WTC11 (cell line): ENCODE measurements around the gene TMC5. TPM values are rescaled to one million over a fixed set of nuclear protein-coding genes. Genes with fewer than 3 reads are reported as not detected.
A peak's percentile ranks its signal among the peaks of the same experiment; 100 is the strongest.

ENCODE experiments used
- ATF1 ChIP-seq: sonication (generic); formaldehyde crosslinking; IDR thresholded peaks from 2 replicates; pipeline ENCODE4 v1.8.1; 2023; ENCODE audit warnings: mild to moderate bottlenecking, moderate library complexity, missing genetic modification reagents
- CBFB ChIP-seq: sonication (generic); formaldehyde crosslinking; IDR thresholded peaks from 2 replicates; pipeline ENCODE4 v1.8.1; 2022; ENCODE audit warnings: mild to moderate bottlenecking, low read depth, missing genetic modification reagents
- CREB1 ChIP-seq: sonication (generic); formaldehyde crosslinking; IDR thresholded peaks from 2 replicates; pipeline ENCODE4 v1.8.0; 2023; ENCODE audit warnings: mild to moderate bottlenecking, missing genetic modification reagents
- CREM ChIP-seq: sonication (generic); formaldehyde crosslinking; IDR thresholded peaks from 2 replicates; pipeline ENCODE4 v1.8.1; 2022; ENCODE audit warnings: mild to moderate bottlenecking, missing genetic modification reagents, moderate library complexity
- EMX1 ChIP-seq: fragments of 250-450 bp; sonication (Bioruptor Pico); IDR thresholded peaks from 2 replicates; pipeline ENCODE4 v1.8.0; 2021; ENCODE audit warnings: mild to moderate bottlenecking
- ETV6 ChIP-seq: sonication (generic); formaldehyde crosslinking; IDR thresholded peaks from 2 replicates; pipeline ENCODE4 v1.8.1; 2022; ENCODE audit warnings: mild to moderate bottlenecking, missing genetic modification reagents
- FOXK1 ChIP-seq: sonication (generic); formaldehyde crosslinking; IDR thresholded peaks from 2 replicates; pipeline ENCODE4 v1.8.0; 2022; ENCODE audit warnings: mild to moderate bottlenecking, moderate library complexity, missing genetic modification reagents
- HMGA2 ChIP-seq: fragments of 250-450 bp; sonication (Bioruptor Pico); IDR thresholded peaks from 2 replicates; pipeline ENCODE4 v1.4.0; 2021; ENCODE audit warnings: mild to moderate bottlenecking, moderate library complexity
- NFATC4 ChIP-seq: fragments of 250-450 bp; sonication (Bioruptor Pico); IDR thresholded peaks from 2 replicates; pipeline ENCODE4 v1.9.0; 2021; ENCODE audit warnings: mild to moderate bottlenecking
- NR3C1 ChIP-seq: sonication (generic); formaldehyde crosslinking; conservative IDR thresholded peaks from 2 replicates; pipeline ENCODE4 v1.8.1; 2023; ENCODE audit warnings: low read depth, mild to moderate bottlenecking, missing genetic modification reagents
- OVOL2 ChIP-seq: fragments of 250-450 bp; sonication (Bioruptor Pico); IDR thresholded peaks from 2 replicates; pipeline ENCODE4 v1.9.0; 2021; ENCODE audit warnings: mild to moderate bottlenecking, borderline replicate concordance
- TCF7 ChIP-seq: sonication (generic); formaldehyde crosslinking; IDR thresholded peaks from 2 replicates; pipeline ENCODE4 v1.8.0; 2022; ENCODE audit warnings: mild to moderate bottlenecking, low read depth, missing genetic modification reagents, moderate library complexity
- TEAD4 ChIP-seq: sonication (generic); formaldehyde crosslinking; IDR thresholded peaks from 2 replicates; pipeline ENCODE4 v1.8.0; 2022; ENCODE audit warnings: mild to moderate bottlenecking, missing genetic modification reagents
- ZBTB21 ChIP-seq: sonication (generic); formaldehyde crosslinking; IDR thresholded peaks from 2 replicates; pipeline ENCODE4 v1.8.1; 2023; ENCODE audit warnings: mild to moderate bottlenecking, missing genetic modification reagents, borderline replicate concordance
- ZNF396 ChIP-seq: fragments of 250-450 bp; sonication (Bioruptor Pico); IDR thresholded peaks from 2 replicates; pipeline ENCODE4 v1.8.0; 2021; ENCODE audit warnings: mild to moderate bottlenecking, moderate library complexity, borderline replicate concordance
- ZNF423 ChIP-seq: fragments of 250-450 bp; sonication (Bioruptor Pico); IDR thresholded peaks from 2 replicates; pipeline ENCODE4 v2.1.2; 2022; ENCODE audit warnings: mild to moderate bottlenecking, moderate library complexity
- total RNA-seq: library from RNA; stranded (reverse); gene quantifications from 3 replicates; pipeline ENCODE4 v1.2.3, GENCODE V29; 2021
- TF ChIP-seq, protein P1 (sequence below): sonication (generic); formaldehyde crosslinking; conservative IDR thresholded peaks from 2 replicates; pipeline ENCODE4 v1.8.1; 2023; ENCODE audit warnings: mild to moderate bottlenecking, low read depth, missing genetic modification reagents, moderate library complexity
- TF ChIP-seq, protein P2 (sequence below): sonication (generic); formaldehyde crosslinking; IDR thresholded peaks from 2 replicates; pipeline ENCODE4 v1.8.1; 2022; ENCODE audit warnings: low read depth, missing genetic modification reagents, borderline replicate concordance
- TF ChIP-seq, protein P3 (sequence below): sonication (generic); formaldehyde crosslinking; IDR thresholded peaks from 2 replicates; pipeline ENCODE4 v1.8.0; 2022; ENCODE audit warnings: mild to moderate bottlenecking, missing genetic modification reagents
- TF ChIP-seq, protein P4 (sequence below): sonication (generic); formaldehyde crosslinking; IDR thresholded peaks from 2 replicates; pipeline ENCODE4 v1.8.1; 2023; ENCODE audit warnings: mild to moderate bottlenecking, missing genetic modification reagents, moderate library complexity
- TF ChIP-seq, protein P5 (sequence below): fragments of 250-450 bp; sonication (Bioruptor Pico); IDR thresholded peaks from 2 replicates; pipeline ENCODE4 v1.9.0; 2021; ENCODE audit warnings: mild to moderate bottlenecking
- TF ChIP-seq, protein P6 (sequence below): sonication (generic); formaldehyde crosslinking; IDR thresholded peaks from 2 replicates; pipeline ENCODE4 v1.8.1; 2023; ENCODE audit warnings: mild to moderate bottlenecking, missing genetic modification reagents
- TF ChIP-seq, protein P7 (sequence below): fragments of 250-450 bp; sonication (Bioruptor Pico); IDR thresholded peaks from 2 replicates; pipeline ENCODE4 v1.9.0; 2021; ENCODE audit warnings: moderate library complexity, mild to moderate bottlenecking, inconsistent platforms, borderline replicate concordance
- TF ChIP-seq, protein P8 (sequence below): sonication (generic); formaldehyde crosslinking; IDR thresholded peaks from 2 replicates; pipeline ENCODE4 v1.8.0; 2022; ENCODE audit warnings: mild to moderate bottlenecking, missing genetic modification reagents
- TF ChIP-seq, protein P9 (sequence below): sonication (generic); formaldehyde crosslinking; IDR thresholded peaks from 2 replicates; pipeline ENCODE4 v1.8.1; 2022; ENCODE audit warnings: mild to moderate bottlenecking, moderate library complexity, missing genetic modification reagents
- TF ChIP-seq, protein P10 (sequence below): sonication (generic); formaldehyde crosslinking; IDR thresholded peaks from 2 replicates; pipeline ENCODE4 v1.8.0; 2022; ENCODE audit warnings: mild to moderate bottlenecking, missing genetic modification reagents

The TMC5 gene
- total RNA-seq, 1 experiment from 2014 or later, result 3.1 TPM

DNA sequence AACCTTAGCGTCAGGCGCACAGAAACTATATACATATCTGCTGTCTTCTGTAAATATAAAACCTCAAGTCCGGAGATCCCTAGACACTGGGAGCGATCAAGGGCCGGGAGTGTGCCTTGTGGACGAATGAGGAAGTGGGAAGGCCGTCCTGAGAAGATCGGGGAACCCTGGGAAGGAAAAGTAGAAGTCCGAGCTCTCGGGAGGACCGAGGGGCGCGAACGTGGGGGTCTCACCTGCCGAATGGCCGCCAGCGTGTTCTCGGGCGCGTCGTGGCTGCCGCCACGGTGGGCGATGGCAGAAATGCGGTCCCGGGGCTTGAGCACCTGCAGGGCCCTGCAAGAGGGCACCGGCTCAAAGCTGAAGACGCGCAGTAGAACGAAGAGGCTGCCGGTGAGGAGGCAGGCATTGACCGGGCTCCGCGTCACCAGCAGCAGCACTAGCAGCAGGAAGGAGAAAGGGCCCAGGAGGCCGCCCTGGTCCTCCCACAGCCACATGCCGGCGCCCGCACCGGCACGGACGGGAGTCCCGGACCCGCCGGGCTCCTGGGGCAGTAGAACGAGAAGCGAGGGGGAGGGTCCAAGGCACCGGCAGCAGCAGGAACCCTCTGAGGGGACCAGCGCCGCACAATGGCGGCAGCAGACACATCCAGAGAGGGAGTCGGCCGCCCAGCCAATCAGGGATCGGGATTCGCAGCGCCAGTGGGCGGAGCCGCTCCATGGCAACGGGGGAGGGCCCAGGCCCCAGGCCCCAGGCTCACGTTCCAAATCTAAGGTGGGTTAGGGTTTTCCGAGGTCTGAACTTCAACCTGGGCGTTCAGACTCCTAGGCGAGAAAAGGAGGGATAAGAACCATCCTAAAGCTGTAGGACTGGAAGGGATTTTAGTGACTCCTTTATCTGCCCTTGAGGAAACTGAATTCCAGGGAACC lies 104.1 kb downstream of the TMC5 start, which contains the start of gene GDE1 (continued):
- TF ChIP-seq, protein P1, sequence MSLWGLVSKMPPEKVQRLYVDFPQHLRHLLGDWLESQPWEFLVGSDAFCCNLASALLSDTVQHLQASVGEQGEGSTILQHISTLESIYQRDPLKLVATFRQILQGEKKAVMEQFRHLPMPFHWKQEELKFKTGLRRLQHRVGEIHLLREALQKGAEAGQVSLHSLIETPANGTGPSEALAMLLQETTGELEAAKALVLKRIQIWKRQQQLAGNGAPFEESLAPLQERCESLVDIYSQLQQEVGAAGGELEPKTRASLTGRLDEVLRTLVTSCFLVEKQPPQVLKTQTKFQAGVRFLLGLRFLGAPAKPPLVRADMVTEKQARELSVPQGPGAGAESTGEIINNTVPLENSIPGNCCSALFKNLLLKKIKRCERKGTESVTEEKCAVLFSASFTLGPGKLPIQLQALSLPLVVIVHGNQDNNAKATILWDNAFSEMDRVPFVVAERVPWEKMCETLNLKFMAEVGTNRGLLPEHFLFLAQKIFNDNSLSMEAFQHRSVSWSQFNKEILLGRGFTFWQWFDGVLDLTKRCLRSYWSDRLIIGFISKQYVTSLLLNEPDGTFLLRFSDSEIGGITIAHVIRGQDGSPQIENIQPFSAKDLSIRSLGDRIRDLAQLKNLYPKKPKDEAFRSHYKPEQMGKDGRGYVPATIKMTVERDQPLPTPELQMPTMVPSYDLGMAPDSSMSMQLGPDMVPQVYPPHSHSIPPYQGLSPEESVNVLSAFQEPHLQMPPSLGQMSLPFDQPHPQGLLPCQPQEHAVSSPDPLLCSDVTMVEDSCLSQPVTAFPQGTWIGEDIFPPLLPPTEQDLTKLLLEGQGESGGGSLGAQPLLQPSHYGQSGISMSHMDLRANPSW (CRISPR knock-in tag), result no peak
- no peak for TF ChIP-seq CREB1 (CRISPR knock-in tag)
- TF ChIP-seq CREM (CRISPR knock-in tag), result no peak
- TF ChIP-seq NR3C1 (CRISPR knock-in tag), result no peak
- TF ChIP-seq ZNF396 (CRISPR knock-in tag), result no peak
- no peak; the same call in 1 of the 2 replicates for TF ChIP-seq FOXK1 (CRISPR knock-in tag)
- TF ChIP-seq, protein P2, sequence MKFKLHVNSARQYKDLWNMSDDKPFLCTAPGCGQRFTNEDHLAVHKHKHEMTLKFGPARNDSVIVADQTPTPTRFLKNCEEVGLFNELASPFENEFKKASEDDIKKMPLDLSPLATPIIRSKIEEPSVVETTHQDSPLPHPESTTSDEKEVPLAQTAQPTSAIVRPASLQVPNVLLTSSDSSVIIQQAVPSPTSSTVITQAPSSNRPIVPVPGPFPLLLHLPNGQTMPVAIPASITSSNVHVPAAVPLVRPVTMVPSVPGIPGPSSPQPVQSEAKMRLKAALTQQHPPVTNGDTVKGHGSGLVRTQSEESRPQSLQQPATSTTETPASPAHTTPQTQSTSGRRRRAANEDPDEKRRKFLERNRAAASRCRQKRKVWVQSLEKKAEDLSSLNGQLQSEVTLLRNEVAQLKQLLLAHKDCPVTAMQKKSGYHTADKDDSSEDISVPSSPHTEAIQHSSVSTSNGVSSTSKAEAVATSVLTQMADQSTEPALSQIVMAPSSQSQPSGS (CRISPR knock-in tag), result no peak
- no peak for TF ChIP-seq TCF7
- TF ChIP-seq, protein P3, sequence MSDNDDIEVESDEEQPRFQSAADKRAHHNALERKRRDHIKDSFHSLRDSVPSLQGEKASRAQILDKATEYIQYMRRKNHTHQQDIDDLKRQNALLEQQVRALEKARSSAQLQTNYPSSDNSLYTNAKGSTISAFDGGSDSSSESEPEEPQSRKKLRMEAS, result peak; percentile 59
- TF ChIP-seq, protein P4, sequence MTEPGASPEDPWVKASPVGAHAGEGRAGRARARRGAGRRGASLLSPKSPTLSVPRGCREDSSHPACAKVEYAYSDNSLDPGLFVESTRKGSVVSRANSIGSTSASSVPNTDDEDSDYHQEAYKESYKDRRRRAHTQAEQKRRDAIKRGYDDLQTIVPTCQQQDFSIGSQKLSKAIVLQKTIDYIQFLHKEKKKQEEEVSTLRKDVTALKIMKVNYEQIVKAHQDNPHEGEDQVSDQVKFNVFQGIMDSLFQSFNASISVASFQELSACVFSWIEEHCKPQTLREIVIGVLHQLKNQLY, result no peak
- TF ChIP-seq, protein P5, sequence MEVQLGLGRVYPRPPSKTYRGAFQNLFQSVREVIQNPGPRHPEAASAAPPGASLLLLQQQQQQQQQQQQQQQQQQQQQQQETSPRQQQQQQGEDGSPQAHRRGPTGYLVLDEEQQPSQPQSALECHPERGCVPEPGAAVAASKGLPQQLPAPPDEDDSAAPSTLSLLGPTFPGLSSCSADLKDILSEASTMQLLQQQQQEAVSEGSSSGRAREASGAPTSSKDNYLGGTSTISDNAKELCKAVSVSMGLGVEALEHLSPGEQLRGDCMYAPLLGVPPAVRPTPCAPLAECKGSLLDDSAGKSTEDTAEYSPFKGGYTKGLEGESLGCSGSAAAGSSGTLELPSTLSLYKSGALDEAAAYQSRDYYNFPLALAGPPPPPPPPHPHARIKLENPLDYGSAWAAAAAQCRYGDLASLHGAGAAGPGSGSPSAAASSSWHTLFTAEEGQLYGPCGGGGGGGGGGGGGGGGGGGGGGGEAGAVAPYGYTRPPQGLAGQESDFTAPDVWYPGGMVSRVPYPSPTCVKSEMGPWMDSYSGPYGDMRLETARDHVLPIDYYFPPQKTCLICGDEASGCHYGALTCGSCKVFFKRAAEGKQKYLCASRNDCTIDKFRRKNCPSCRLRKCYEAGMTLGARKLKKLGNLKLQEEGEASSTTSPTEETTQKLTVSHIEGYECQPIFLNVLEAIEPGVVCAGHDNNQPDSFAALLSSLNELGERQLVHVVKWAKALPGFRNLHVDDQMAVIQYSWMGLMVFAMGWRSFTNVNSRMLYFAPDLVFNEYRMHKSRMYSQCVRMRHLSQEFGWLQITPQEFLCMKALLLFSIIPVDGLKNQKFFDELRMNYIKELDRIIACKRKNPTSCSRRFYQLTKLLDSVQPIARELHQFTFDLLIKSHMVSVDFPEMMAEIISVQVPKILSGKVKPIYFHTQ (CRISPR knock-in tag), result no peak
- no peak for TF ChIP-seq ATF1 (CRISPR knock-in tag)
- TF ChIP-seq, protein P6, sequence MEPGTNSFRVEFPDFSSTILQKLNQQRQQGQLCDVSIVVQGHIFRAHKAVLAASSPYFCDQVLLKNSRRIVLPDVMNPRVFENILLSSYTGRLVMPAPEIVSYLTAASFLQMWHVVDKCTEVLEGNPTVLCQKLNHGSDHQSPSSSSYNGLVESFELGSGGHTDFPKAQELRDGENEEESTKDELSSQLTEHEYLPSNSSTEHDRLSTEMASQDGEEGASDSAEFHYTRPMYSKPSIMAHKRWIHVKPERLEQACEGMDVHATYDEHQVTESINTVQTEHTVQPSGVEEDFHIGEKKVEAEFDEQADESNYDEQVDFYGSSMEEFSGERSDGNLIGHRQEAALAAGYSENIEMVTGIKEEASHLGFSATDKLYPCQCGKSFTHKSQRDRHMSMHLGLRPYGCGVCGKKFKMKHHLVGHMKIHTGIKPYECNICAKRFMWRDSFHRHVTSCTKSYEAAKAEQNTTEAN (CRISPR knock-in tag), result no peak
- TF ChIP-seq NFATC4 (CRISPR knock-in tag), result no peak
- no peak for TF ChIP-seq OVOL2 (CRISPR knock-in tag)
- TF ChIP-seq, protein P7, sequence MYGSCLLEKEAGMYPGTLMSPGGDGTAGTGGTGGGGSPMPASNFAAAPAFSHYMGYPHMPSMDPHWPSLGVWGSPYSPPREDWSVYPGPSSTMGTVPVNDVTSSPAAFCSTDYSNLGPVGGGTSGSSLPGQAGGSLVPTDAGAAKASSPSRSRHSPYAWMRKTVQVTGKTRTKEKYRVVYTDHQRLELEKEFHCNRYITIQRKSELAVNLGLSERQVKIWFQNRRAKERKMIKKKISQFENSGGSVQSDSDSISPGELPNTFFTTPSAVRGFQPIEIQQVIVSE (CRISPR knock-in tag), result no peak
- no peak for TF ChIP-seq ZNF423 (CRISPR knock-in tag)
- TF ChIP-seq, protein P8, sequence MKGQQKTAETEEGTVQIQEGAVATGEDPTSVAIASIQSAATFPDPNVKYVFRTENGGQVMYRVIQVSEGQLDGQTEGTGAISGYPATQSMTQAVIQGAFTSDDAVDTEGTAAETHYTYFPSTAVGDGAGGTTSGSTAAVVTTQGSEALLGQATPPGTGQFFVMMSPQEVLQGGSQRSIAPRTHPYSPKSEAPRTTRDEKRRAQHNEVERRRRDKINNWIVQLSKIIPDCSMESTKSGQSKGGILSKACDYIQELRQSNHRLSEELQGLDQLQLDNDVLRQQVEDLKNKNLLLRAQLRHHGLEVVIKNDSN (CRISPR knock-in tag), result no peak; the same call in 1 of the 2 replicates
- TF ChIP-seq EMX1 (CRISPR knock-in tag), result no peak
- no peak for TF ChIP-seq HMGA2 (CRISPR knock-in tag)
- 0 out of 2 replicates have a peak, but pooled peaks have one; percentile 36 for TF ChIP-seq ETV6 (CRISPR knock-in tag)
- TF ChIP-seq CBFB (CRISPR knock-in tag), result no peak
- TF ChIP-seq, protein P9, sequence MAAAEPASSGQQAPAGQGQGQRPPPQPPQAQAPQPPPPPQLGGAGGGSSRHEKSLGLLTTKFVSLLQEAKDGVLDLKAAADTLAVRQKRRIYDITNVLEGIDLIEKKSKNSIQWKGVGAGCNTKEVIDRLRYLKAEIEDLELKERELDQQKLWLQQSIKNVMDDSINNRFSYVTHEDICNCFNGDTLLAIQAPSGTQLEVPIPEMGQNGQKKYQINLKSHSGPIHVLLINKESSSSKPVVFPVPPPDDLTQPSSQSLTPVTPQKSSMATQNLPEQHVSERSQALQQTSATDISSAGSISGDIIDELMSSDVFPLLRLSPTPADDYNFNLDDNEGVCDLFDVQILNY (CRISPR knock-in tag), result peak; percentile 66; the same call in 1 of the 2 replicates
- TF ChIP-seq, protein P10, sequence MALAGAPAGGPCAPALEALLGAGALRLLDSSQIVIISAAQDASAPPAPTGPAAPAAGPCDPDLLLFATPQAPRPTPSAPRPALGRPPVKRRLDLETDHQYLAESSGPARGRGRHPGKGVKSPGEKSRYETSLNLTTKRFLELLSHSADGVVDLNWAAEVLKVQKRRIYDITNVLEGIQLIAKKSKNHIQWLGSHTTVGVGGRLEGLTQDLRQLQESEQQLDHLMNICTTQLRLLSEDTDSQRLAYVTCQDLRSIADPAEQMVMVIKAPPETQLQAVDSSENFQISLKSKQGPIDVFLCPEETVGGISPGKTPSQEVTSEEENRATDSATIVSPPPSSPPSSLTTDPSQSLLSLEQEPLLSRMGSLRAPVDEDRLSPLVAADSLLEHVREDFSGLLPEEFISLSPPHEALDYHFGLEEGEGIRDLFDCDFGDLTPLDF (CRISPR knock-in tag), result no peak
- no peak for TF ChIP-seq ZBTB21
- no peak for TF ChIP-seq TEAD4
